ENCODE results near the gene ATXN1. TPM values are rescaled to one million over a fixed set of nuclear protein-coding genes. Genes with fewer than 3 reads are reported as not detected.
"Not testable (repeated sequence)": the region's sequence is repeated elsewhere in the genome, so short reads cannot be mapped to it uniquely, and the experiment has no call there.

Gene ATXN1
- total RNA-seq, 2 experiments from 2014 or later, result 34.1 to 36.7 TPM

DNA sequence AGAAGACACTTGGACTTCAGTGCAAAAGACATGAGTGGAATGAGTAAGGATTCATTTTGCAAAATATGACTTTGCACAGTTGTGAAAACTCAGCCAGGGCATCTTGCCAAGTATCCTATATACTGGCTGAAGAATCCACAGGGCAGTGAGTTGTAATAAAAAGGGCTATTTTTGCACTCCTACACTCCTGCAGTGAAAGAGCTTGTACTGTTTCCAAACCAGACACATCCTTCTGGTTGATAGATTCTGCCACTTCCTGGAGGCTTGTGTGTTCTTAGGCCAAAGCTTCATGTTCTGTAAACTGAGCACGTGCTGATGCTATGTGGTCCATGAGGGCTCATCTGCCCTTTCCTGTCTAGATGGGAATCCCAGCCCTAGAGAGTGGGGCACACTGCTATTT lies 488.0 kb downstream of the ATXN1 start:
- ChIA-PET CTCF (interaction anchor here (3.7 kb wide), 1 partner anchor 13 kb away, joined by 14 read pairs; no protein-coding TSS in a partner anchor), POLR2A (no interaction called here)
- Mint-ChIP-seq H3K27me3 (no peaks in the 10 kb centered on the region), H3K9me3 (no peaks in the 10 kb centered on the region), H3K36me3 (no peaks in the 10 kb centered on the region), H3K27ac (no peak overlapping the region), H3K4me1 (ENCODE audit: low read depth) (no peaks in the 10 kb centered on the region), H3K4me3 (no peak overlapping the region)
- DNase-seq, result no peak
- intact Hi-C loops (cut with micrococcal nuclease), result no loop called here

- intact Hi-C loops (cut with micrococcal nuclease), result no loop called here
- POLR2A ChIA-PET, result no interaction called here
- CTCF ChIA-PET, result interaction anchor here (3.7 kb wide), 1 partner anchor 14 kb away, joined by 14 read pairs; no protein-coding TSS in a partner anchor
- no peaks in the 10 kb centered on the region for H3K9me3 Mint-ChIP-seq
- H3K4me3 Mint-ChIP-seq, result no peak overlapping the region
- no peak for DNase-seq
- no peaks in the 10 kb centered on the region for H3K36me3 Mint-ChIP-seq
- no peaks in the 10 kb centered on the region for H3K4me1 Mint-ChIP-seq (ENCODE audit: low read depth)
- H3K27ac Mint-ChIP-seq, result no peak overlapping the region
- no peaks in the 10 kb centered on the region for H3K27me3 Mint-ChIP-seq
Measured at GRCh38 chr6:16272201-16272600, 489.1 kb downstream of the ATXN1 start.

DNA sequence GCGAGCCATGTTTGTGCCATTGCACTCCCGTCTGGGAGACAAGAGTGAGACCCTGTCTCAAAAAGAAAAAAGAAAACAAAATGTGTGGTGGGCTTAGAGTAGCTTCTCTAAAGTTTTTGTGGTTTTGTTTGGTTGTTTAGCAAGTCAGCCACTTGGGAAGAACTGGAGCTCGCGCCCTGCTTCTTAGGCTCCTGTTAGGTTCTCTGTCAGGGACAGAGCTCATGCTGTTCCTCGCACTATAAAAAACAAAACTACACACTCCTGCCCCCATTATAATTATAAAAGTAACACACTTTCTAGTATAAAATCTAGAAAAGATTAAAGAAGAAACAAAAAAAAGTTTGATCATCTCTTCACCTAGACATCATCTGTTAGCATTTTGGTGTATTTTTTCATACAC lies 489.8 kb downstream of the ATXN1 start:
- H3K4me1 Mint-ChIP-seq (ENCODE audit: low read depth), result no peaks in the 10 kb centered on the region
- no peak overlapping the region for H3K27ac Mint-ChIP-seq
- H3K9me3 Mint-ChIP-seq, result no peaks in the 10 kb centered on the region
- no peaks in the 10 kb centered on the region for H3K27me3 Mint-ChIP-seq
- CTCF ChIA-PET, result interaction anchor here (1.2 kb wide), 1 partner anchor 60 kb away, joined by 3 read pairs; no protein-coding TSS in a partner anchor
- intact Hi-C loops (cut with micrococcal nuclease), result no loop called here
- H3K36me3 Mint-ChIP-seq, result no peaks in the 10 kb centered on the region
- DNase-seq, result no peak
- POLR2A ChIA-PET, result no interaction called here
- no peak overlapping the region for H3K4me3 Mint-ChIP-seq

DNA sequence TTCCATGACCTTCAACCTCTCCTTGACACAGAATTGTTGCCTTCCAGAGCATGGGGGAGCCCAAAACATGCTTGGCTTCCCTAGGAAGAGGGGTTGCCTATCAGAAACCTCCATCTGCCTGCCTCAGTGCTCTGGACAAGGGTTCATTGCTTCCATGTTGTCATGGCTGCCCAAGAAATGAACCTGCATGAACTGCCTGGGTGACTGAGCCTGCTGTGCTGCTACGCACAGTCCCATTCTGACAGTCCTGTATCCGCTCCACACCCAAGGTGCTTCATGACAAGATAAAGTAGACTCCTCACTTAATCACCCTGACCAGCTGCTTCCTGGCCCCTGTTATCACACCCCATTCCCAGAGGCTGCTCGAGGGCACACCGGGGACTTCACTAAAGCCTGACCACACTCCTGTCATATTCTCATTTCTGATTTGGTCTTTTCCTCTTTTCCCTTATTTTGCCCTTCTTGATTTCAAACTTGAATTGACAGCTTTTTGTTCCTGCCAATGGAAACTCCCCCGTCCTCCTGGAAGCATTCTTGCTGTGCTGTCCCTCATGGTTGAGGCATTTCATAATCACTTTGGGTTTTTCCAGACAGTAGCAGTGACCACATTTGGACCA lies 491.0 kb downstream of the ATXN1 start:
- CTCF ChIA-PET, result interaction anchor here (1.2 to 1.3 kb wide), 2 partner anchors 16 to 61 kb away, joined by 3 to 6 read pairs; no protein-coding TSS in a partner anchor
- Mint-ChIP-seq H3K27ac (no peak overlapping the region), H3K36me3 (no peaks in the 10 kb centered on the region), H3K4me1 (ENCODE audit: low read depth) (no peaks in the 10 kb centered on the region), H3K9me3 (no peaks in the 10 kb centered on the region), H3K27me3 (no peaks in the 10 kb centered on the region), H3K4me3 (no peak overlapping the region)
- intact Hi-C loops (cut with micrococcal nuclease), result no loop called here
- POLR2A ChIA-PET, result no interaction called here
- no peak for DNase-seq

- H3K9me3 Mint-ChIP-seq; H3K36me3 Mint-ChIP-seq; H3K27ac Mint-ChIP-seq; H3K4me1 Mint-ChIP-seq (ENCODE audit: low read depth); H3K27me3 Mint-ChIP-seq; DNase-seq; intact Hi-C loops (cut with micrococcal nuclease); POLR2A ChIA-PET; H3K4me3 Mint-ChIP-seq: not testable (repeated sequence)
- CTCF ChIA-PET, result interaction anchor here (1.3 kb wide), 1 partner anchor 17 kb away, joined by 6 read pairs; no protein-coding TSS in a partner anchor
Measured at GRCh38 chr6:16269442-16270070, 491.7 kb downstream of the ATXN1 start.

DNA sequence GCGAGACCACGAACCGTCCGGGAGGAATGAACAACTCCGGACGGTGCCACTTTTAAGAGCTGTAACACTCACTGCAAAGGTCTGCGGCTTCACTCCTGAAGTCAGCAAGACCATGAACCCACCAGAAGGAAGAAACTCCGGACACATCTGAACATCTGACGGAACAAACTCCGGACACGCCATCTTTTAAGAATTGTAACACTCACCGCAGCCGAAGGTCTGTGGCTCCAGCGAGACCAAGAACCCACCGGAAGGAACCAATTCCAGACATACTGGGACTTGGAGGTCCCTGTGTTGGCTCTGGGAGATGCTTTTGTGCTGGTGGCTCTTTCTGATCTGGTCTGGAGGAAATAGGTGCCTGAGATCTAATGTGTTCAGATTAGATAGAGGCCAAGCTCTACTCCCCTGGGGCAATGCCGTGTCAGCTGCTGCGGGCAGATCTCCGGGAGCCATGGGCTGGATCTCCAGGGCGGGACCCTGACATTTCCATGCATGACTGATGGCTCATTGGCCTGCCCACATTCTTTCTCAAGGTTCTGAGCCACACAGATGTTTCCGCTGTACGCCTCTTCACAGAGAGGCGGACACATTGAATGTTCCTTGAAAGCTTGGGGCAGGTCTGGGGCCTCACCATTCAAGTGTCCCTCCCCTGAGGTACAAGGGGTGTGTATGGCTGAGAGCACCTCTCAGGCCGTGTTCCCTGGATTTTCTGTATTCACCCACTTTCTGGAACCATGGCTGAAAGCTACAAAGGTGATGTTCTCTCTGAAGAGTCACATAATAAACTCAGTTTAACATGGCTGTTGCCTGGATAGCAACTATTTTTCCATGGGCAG lies 493.6 kb downstream of the ATXN1 start:
- Mint-ChIP-seq H3K27ac (no peak overlapping the region), H3K27me3 (peaks cover 3% of the 10 kb centered on the region), H3K4me1 (ENCODE audit: low read depth) (no peaks in the 10 kb centered on the region), H3K9me3 (no peaks in the 10 kb centered on the region), H3K4me3 (no peak overlapping the region), H3K36me3 (no peaks in the 10 kb centered on the region)
- ChIA-PET POLR2A (no interaction called here), CTCF (no interaction called here)
- intact Hi-C loops (cut with micrococcal nuclease), result no loop called here
- no peak for DNase-seq

DNA sequence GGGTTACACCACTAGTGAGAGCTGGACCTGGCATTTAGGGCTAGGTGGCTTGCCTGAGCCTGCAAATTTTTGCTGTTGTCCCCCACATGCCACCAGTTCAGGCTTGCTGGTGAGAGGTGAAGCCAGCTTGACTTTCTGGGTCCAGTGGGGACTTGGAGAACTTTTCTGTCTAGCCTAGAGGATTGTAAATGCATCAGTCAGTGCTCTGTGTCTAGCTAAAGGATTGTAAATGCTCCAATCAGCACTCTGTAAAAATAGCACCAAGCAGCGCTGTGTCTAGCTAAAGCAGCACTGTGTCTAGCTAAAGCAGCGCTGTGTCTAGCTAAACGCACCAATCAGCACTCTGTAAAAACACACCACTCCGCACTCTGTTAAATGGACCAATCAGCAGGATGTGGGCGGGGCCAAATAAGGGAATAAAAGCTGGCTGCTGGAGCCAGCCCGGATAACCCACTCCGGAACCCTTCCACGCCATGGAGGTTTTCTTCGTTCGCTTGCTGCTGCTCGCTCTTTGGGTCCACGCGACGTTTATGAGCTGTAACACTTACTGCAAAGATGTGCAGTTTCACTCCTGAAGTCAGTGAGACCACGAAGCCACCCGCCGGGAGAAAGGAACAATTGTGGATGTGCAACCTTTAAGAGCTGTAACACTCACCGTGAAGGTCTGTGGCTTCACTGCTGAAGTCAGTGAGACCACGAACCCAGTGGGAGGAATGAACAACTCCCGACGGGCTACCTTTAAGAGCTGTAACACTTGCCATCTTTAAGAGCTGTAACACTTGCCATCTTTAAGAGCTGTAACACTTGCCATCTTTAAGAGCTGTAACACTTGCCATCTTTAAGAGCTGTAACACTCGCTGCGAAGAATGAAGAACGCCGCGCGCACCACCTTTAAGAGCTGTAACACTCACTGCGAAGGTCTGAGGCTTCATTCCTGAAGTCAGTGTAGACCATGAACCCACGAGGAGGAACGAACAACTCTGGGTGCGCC lies 495.6 kb downstream of the ATXN1 start:
- intact Hi-C loops (cut with micrococcal nuclease), result no loop called here
- Mint-ChIP-seq H3K9me3 (no peaks in the 10 kb centered on the region), H3K4me3 (no peak overlapping the region), H3K4me1 (ENCODE audit: low read depth) (no peaks in the 10 kb centered on the region), H3K27ac (no peak overlapping the region), H3K27me3 (peaks cover 3% of the 10 kb centered on the region), H3K36me3 (no peaks in the 10 kb centered on the region)
- ChIA-PET CTCF (interaction anchor here (1.2 kb wide), 1 partner anchor 21 kb away, joined by 3 read pairs; no protein-coding TSS in a partner anchor), POLR2A (no interaction called here)
- no peak for DNase-seq

DNA sequence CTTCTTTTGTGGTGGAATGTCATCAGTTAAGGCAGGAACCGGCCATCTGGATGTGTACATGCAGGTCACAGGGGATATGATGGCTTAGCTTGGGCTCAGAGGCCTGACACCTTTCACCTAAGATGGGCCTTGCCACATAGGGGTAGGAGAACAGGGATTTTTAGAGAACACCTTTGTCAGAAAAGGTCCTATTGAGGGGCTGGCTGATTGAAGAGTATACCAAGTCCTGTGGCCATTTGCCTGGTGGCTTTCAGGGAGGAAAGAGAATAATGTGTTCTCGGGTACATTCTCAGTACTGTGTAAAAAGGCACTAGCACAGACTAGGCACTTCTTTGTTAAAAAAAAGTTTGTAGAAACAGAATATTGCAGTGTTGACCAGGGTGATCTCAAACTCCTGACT lies 496.5 kb downstream of the ATXN1 start:
- peaks cover 3% of the 10 kb centered on the region for H3K27me3 Mint-ChIP-seq
- H3K4me3 Mint-ChIP-seq, result no peak overlapping the region
- no peaks in the 10 kb centered on the region for H3K9me3 Mint-ChIP-seq
- no peak overlapping the region for H3K27ac Mint-ChIP-seq
- ChIA-PET CTCF (no interaction called here), POLR2A (no interaction called here)
- no peak for DNase-seq
- H3K4me1 Mint-ChIP-seq (ENCODE audit: low read depth), result no peaks in the 10 kb centered on the region
- H3K36me3 Mint-ChIP-seq, result no peaks in the 10 kb centered on the region
- intact Hi-C loops (cut with micrococcal nuclease), result no loop called here

GRCh38 chr6:16263464-16264099 lies 497.7 kb downstream of the ATXN1 start:
- POLR2A ChIA-PET; intact Hi-C loops (cut with micrococcal nuclease); H3K36me3 Mint-ChIP-seq; H3K27me3 Mint-ChIP-seq; H3K4me3 Mint-ChIP-seq; H3K9me3 Mint-ChIP-seq; CTCF ChIA-PET; H3K27ac Mint-ChIP-seq; H3K4me1 Mint-ChIP-seq (ENCODE audit: low read depth); DNase-seq: not testable (repeated sequence)

DNA sequence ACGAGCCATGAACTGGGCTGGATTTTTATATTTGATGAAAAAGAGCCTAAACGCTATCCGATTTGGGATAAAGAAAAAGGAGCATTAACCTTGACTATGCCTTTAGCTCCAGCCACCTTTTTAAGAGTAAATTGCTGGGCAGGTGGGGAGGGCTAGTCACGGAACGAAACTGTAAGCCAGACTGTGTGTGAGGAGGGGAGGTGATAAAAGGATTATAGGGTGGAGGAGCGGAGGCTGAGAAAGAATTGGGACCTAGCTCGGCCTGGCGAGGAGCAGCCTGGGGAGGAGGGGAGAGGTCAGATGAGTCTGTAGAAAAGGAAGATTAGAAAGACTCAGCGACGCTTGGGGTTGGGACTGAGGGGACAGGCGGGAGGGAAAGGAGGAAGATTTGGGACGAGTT lies 498.5 kb downstream of the ATXN1 start:
- H3K27me3 Mint-ChIP-seq; H3K4me1 Mint-ChIP-seq (ENCODE audit: low read depth); CTCF ChIA-PET; H3K36me3 Mint-ChIP-seq; DNase-seq; intact Hi-C loops (cut with micrococcal nuclease); POLR2A ChIA-PET; H3K9me3 Mint-ChIP-seq; H3K4me3 Mint-ChIP-seq; H3K27ac Mint-ChIP-seq: not testable (repeated sequence)

GRCh38 chr6:16260602-16261001 lies 500.7 kb downstream of the ATXN1 start:
- H3K27ac Mint-ChIP-seq, H3K4me3 Mint-ChIP-seq: not testable (repeated sequence)

More at GRCh38 chr6:16260602-16261001, 500.7 kb downstream of the ATXN1 start:
- H3K27me3 Mint-ChIP-seq; CTCF ChIA-PET; POLR2A ChIA-PET; H3K9me3 Mint-ChIP-seq; H3K36me3 Mint-ChIP-seq; DNase-seq; H3K4me1 Mint-ChIP-seq (ENCODE audit: low read depth); intact Hi-C loops (cut with micrococcal nuclease): not testable (repeated sequence)
